ENCODE measurements around the gene SRSF4.

DNA sequence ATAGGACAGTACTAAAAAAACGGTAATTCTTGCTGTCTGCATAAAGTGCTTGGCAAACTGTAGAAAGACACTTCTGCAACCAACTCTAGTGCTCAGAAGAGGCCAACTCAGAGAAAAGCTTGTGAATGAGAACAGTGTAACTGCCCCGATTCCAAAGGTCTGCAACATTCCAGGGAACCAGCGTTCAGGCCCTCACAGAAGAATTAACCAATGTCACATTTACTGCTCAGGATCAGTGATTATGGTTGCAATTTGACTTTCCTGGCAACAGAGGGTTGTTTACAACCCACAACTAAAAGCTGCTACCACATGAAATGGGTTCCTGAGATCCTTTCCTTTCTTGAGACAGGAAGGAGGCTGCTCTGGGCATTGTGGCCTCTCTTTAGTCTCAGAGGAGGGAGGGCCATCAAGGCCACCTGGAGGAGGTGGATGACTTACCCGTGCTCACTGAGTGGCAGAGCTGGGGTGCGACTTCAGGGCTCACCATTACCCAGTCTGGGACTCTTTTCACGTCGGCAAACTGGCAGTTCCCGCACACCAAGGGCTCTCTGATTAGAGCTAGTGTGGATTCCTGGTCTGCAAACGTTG is 15.3 kb downstream of the SRSF4 start:
- TF ChIP-seq EZH2 (IDR thresholded peaks at IDR 0.05; ENCODE audit: low read length, missing control alignments) = no peak
- TF ChIP-seq, protein P1, sequence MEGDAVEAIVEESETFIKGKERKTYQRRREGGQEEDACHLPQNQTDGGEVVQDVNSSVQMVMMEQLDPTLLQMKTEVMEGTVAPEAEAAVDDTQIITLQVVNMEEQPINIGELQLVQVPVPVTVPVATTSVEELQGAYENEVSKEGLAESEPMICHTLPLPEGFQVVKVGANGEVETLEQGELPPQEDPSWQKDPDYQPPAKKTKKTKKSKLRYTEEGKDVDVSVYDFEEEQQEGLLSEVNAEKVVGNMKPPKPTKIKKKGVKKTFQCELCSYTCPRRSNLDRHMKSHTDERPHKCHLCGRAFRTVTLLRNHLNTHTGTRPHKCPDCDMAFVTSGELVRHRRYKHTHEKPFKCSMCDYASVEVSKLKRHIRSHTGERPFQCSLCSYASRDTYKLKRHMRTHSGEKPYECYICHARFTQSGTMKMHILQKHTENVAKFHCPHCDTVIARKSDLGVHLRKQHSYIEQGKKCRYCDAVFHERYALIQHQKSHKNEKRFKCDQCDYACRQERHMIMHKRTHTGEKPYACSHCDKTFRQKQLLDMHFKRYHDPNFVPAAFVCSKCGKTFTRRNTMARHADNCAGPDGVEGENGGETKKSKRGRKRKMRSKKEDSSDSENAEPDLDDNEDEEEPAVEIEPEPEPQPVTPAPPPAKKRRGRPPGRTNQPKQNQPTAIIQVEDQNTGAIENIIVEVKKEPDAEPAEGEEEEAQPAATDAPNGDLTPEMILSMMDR (conservative IDR thresholded peaks at IDR 0.05 in 1 of 2, IDR thresholded peaks at IDR 0.05 in 1 of 2; ENCODE audit: low read depth in 1 of 2, low read length in 2 of 2) = no peak

Data from fibroblast of lung (primary cell).